Activated naive CD8-positive, alpha-beta T cell (primary cell): Measurements from ENCODE around the gene MEG3.

Experiments used
- H3K27ac Mint-ChIP-seq: one replicate; pipeline ENCODE4 v1.8.0; 2021; ENCODE audit warnings: mixed read lengths
- H3K27me3 Mint-ChIP-seq: one replicate; pipeline ENCODE4 v1.8.0; 2021; ENCODE audit warnings: mixed read lengths
- H3K36me3 Mint-ChIP-seq: one replicate; pipeline ENCODE4 v1.8.0; 2021; ENCODE audit warnings: mixed read lengths
- H3K4me1 Mint-ChIP-seq: one replicate; pipeline ENCODE4 v1.8.0; 2021; ENCODE audit warnings: low read depth, mixed read lengths
- H3K4me3 Mint-ChIP-seq: one replicate; pipeline ENCODE4 v1.8.0; 2021; ENCODE audit warnings: mild to moderate bottlenecking, mixed read lengths
- H3K9me3 Mint-ChIP-seq: one replicate; pipeline ENCODE4 v1.8.0; 2021; ENCODE audit warnings: low read depth, mixed read lengths

Gene MEG3

GRCh38 chr14:100854435-100854834, 28.5 kb downstream of the MEG3 start:
- H3K4me3 Mint-ChIP-seq, result no peak overlapping the region
- H3K27me3 Mint-ChIP-seq, result no peaks in the 10 kb centered on the region
- no peak overlapping the region for H3K27ac Mint-ChIP-seq
- H3K9me3 Mint-ChIP-seq, result no peaks in the 10 kb centered on the region
- H3K4me1 Mint-ChIP-seq, result no peaks in the 10 kb centered on the region
- no peaks in the 10 kb centered on the region for H3K36me3 Mint-ChIP-seq

- no peak overlapping the region for H3K4me3 Mint-ChIP-seq
- no peak overlapping the region for H3K27ac Mint-ChIP-seq
- H3K4me1 Mint-ChIP-seq, result no peaks in the 10 kb centered on the region
- no peaks in the 10 kb centered on the region for H3K27me3 Mint-ChIP-seq
- no peaks in the 10 kb centered on the region for H3K9me3 Mint-ChIP-seq
- H3K36me3 Mint-ChIP-seq, result no peaks in the 10 kb centered on the region
These were observed 29.5 kb downstream of the MEG3 start for GRCh38 chr14:100855256-100855930.

- Mint-ChIP-seq H3K9me3 (no peaks in the 10 kb centered on the region), H3K27me3 (no peaks in the 10 kb centered on the region), H3K36me3 (no peaks in the 10 kb centered on the region), H3K4me3 (no peak overlapping the region), H3K4me1 (no peaks in the 10 kb centered on the region), H3K27ac (no peak overlapping the region)
These were observed 30.4 kb downstream of the MEG3 start for GRCh38 chr14:100856056-100856950.

- Mint-ChIP-seq H3K4me1 (no peaks in the 10 kb centered on the region), H3K36me3 (no peaks in the 10 kb centered on the region), H3K9me3 (no peaks in the 10 kb centered on the region), H3K4me3 (no peak overlapping the region), H3K27ac (no peak overlapping the region), H3K27me3 (no peaks in the 10 kb centered on the region)
These were observed 31.5 kb downstream of the MEG3 start for GRCh38 chr14:100857233-100857922.

- Mint-ChIP-seq H3K9me3 (no peaks in the 10 kb centered on the region), H3K36me3 (no peaks in the 10 kb centered on the region), H3K27me3 (no peaks in the 10 kb centered on the region), H3K4me1 (no peaks in the 10 kb centered on the region), H3K27ac (no peak overlapping the region), H3K4me3 (no peak overlapping the region)
These were observed 32.3 kb downstream of the MEG3 start for GRCh38 chr14:100857923-100858837.

GRCh38 chr14:100858838-100859220, 32.9 kb downstream of the MEG3 start:
- Mint-ChIP-seq H3K27me3 (no peaks in the 10 kb centered on the region), H3K4me3 (no peak overlapping the region), H3K36me3 (no peaks in the 10 kb centered on the region), H3K4me1 (no peaks in the 10 kb centered on the region), H3K9me3 (no peaks in the 10 kb centered on the region), H3K27ac (no peak overlapping the region)

- no peak overlapping the region for H3K27ac Mint-ChIP-seq
- H3K36me3 Mint-ChIP-seq, result no peaks in the 10 kb centered on the region
- H3K27me3 Mint-ChIP-seq, result no peaks in the 10 kb centered on the region
- no peaks in the 10 kb centered on the region for H3K9me3 Mint-ChIP-seq
- no peak overlapping the region for H3K4me3 Mint-ChIP-seq
- no peaks in the 10 kb centered on the region for H3K4me1 Mint-ChIP-seq
These were observed 33.9 kb downstream of the MEG3 start for GRCh38 chr14:100859781-100860180.

GRCh38 chr14:100860556-100861187, 34.8 kb downstream of the MEG3 start:
- no peaks in the 10 kb centered on the region for H3K36me3 Mint-ChIP-seq
- no peak overlapping the region for H3K27ac Mint-ChIP-seq
- H3K4me1 Mint-ChIP-seq, result no peaks in the 10 kb centered on the region
- H3K9me3 Mint-ChIP-seq, result no peaks in the 10 kb centered on the region
- no peaks in the 10 kb centered on the region for H3K27me3 Mint-ChIP-seq
- H3K4me3 Mint-ChIP-seq, result no peak overlapping the region

GRCh38 chr14:100861188-100861936, 35.4 kb downstream of the MEG3 start:
- H3K9me3 Mint-ChIP-seq, result no peaks in the 10 kb centered on the region
- H3K27me3 Mint-ChIP-seq, result no peaks in the 10 kb centered on the region
- no peaks in the 10 kb centered on the region for H3K4me1 Mint-ChIP-seq
- no peak overlapping the region for H3K27ac Mint-ChIP-seq
- H3K4me3 Mint-ChIP-seq, result no peak overlapping the region
- H3K36me3 Mint-ChIP-seq, result no peaks in the 10 kb centered on the region

GRCh38 chr14:100861937-100862247, 36.0 kb downstream of the MEG3 start:
- Mint-ChIP-seq H3K9me3 (no peaks in the 10 kb centered on the region), H3K4me1 (no peaks in the 10 kb centered on the region), H3K4me3 (no peak overlapping the region), H3K27me3 (no peaks in the 10 kb centered on the region), H3K36me3 (no peaks in the 10 kb centered on the region), H3K27ac (no peak overlapping the region)

GRCh38 chr14:100862277-100862676, 36.4 kb downstream of the MEG3 start:
- Mint-ChIP-seq H3K36me3 (no peaks in the 10 kb centered on the region), H3K4me3 (no peak overlapping the region)

GRCh38 chr14:100862793-100863192, 36.9 kb downstream of the MEG3 start:
- Mint-ChIP-seq H3K36me3 (no peaks in the 10 kb centered on the region), H3K9me3 (no peaks in the 10 kb centered on the region), H3K27me3 (no peaks in the 10 kb centered on the region), H3K4me1 (no peaks in the 10 kb centered on the region), H3K27ac (no peak overlapping the region), H3K4me3 (no peak overlapping the region)

More at GRCh38 chr14:100862277-100862676, 36.4 kb downstream of the MEG3 start:
- H3K9me3 Mint-ChIP-seq, result no peaks in the 10 kb centered on the region
- H3K27me3 Mint-ChIP-seq, result no peaks in the 10 kb centered on the region
- no peaks in the 10 kb centered on the region for H3K4me1 Mint-ChIP-seq
- no peak overlapping the region for H3K27ac Mint-ChIP-seq

- Mint-ChIP-seq H3K27ac (no peak overlapping the region), H3K4me3 (no peak overlapping the region), H3K27me3 (no peaks in the 10 kb centered on the region), H3K9me3 (no peaks in the 10 kb centered on the region), H3K4me1 (no peaks in the 10 kb centered on the region), H3K36me3 (no peaks in the 10 kb centered on the region)
These were observed 38.3 kb downstream of the MEG3 start for GRCh38 chr14:100864206-100864605.
